GM12891 (cell line): ENCODE measurements around the gene SRL.

ENCODE experiments used
- DNase-seq: peaks from one replicate; pipeline ENCODE4 v3.0.0; 2011; ENCODE audit warnings: low spot score; ENCODE audit not compliant: insufficient read length
- FAIRE-seq: peaks from 2 replicates; lab custom pipeline; 2011; peaks lifted over from hg19 to GRCh38; lab: Jason Lieb, UNC
- PAX5 ChIP-seq: IDR thresholded peaks from 2 replicates; pipeline ENCODE4 v1.6.1; 2011; ENCODE audit warnings: low read length, moderate library complexity, mild to moderate bottlenecking; ENCODE audit not compliant: insufficient read depth, severe bottlenecking
- POLR2A ChIP-seq: IDR thresholded peaks from 2 replicates; pipeline ENCODE4 v1.6.1; 2011; ENCODE audit warnings: low read depth, low read length, control low read depth
- POLR2AphosphoS5 ChIP-seq: IDR thresholded peaks from 2 replicates; pipeline ENCODE4 v1.6.1; 2011; ENCODE audit warnings: low read depth, low read length, control low read depth
- POU2F2 ChIP-seq: IDR thresholded peaks from 2 replicates; pipeline ENCODE4 v1.6.1; 2011; ENCODE audit warnings: low read depth, mild to moderate bottlenecking, control low read depth, low read length, moderate library complexity
- SPI1 ChIP-seq: IDR thresholded peaks from 2 replicates; pipeline ENCODE4 v1.6.1; 2011; ENCODE audit warnings: low read depth, low read length, control low read depth
- TAF1 ChIP-seq: IDR thresholded peaks from 2 replicates; pipeline ENCODE4 v1.6.1; 2011; ENCODE audit warnings: low read depth, low read length, control low read depth

Gene SRL

GRCh38 chr16:4273858-4274311 lies 32.0 kb upstream of the SRL start:
- FAIRE-seq (peak; percentile 58), DNase-seq (no peak)
- TF ChIP-seq POLR2AphosphoS5, result no peak
- TF ChIP-seq TAF1, result no peak
- no peak for TF ChIP-seq POLR2A
- TF ChIP-seq PAX5, result no peak
- no peak for TF ChIP-seq SPI1
- no peak for TF ChIP-seq POU2F2

GRCh38 chr16:4272114-4272956 lies 30.5 kb upstream of the SRL start:
- FAIRE-seq (peak; percentile 81), DNase-seq (no peak)
- TF ChIP-seq PAX5 (no peak), TAF1 (0 out of 2 replicates have a peak, but pooled peaks have one; percentile 12), POU2F2 (no peak), SPI1 (peak; percentile 73)

- peak; percentile 97 for FAIRE-seq
- TF ChIP-seq POLR2AphosphoS5, result peak; percentile 71; the same call in 1 of the 2 replicates
- TF ChIP-seq TAF1, result peak; percentile 56; the same call in 1 of the 2 replicates
- TF ChIP-seq POU2F2, result 0 out of 2 replicates have a peak, but pooled peaks have one; percentile 14
- no peak for TF ChIP-seq PAX5
- no peak for TF ChIP-seq SPI1
- TF ChIP-seq POLR2A, result peak; percentile 50; the same call in 1 of the 2 replicates
- DNase-seq, result peak; percentile 88
Observed at GRCh38 chr16:4271176-4272113, 29.6 kb upstream of the SRL start.

- DNase-seq, result no peak
- FAIRE-seq, result no peak
- no peak for TF ChIP-seq PAX5
- no peak for TF ChIP-seq SPI1
- TF ChIP-seq POU2F2, result no peak
- no peak for TF ChIP-seq POLR2AphosphoS5
- no peak for TF ChIP-seq POLR2A
- no peak for TF ChIP-seq TAF1
Observed at GRCh38 chr16:4270595-4270994, 28.7 kb upstream of the SRL start.

GRCh38 chr16:4270091-4270490 lies 28.2 kb upstream of the SRL start:
- TF ChIP-seq PAX5 (no peak), POLR2A (no peak), TAF1 (no peak), POU2F2 (no peak), POLR2AphosphoS5 (no peak), SPI1 (no peak)

GRCh38 chr16:4266372-4266771 lies 24.5 kb upstream of the SRL start:
- no peak for DNase-seq
- no peak for TF ChIP-seq SPI1
- no peak for TF ChIP-seq POU2F2
- no peak for TF ChIP-seq POLR2A
- no peak for TF ChIP-seq PAX5
- TF ChIP-seq TAF1, result no peak
- TF ChIP-seq POLR2AphosphoS5, result no peak
- no peak for FAIRE-seq

More at GRCh38 chr16:4270091-4270490, 28.2 kb upstream of the SRL start:
- FAIRE-seq (no peak), DNase-seq (no peak)

- DNase-seq (no peak), FAIRE-seq (no peak)
- TF ChIP-seq POLR2A (no peak), SPI1 (no peak), POU2F2 (no peak), TAF1 (no peak), PAX5 (no peak), POLR2AphosphoS5 (no peak)
Observed at GRCh38 chr16:4265676-4266075, 23.8 kb upstream of the SRL start.

GRCh38 chr16:4264546-4264945 lies 22.7 kb upstream of the SRL start:
- TF ChIP-seq SPI1 (no peak), POU2F2 (no peak), PAX5 (no peak), TAF1 (no peak), POLR2A (no peak), POLR2AphosphoS5 (no peak)
- DNase-seq, result no peak

More at GRCh38 chr16:4264546-4264945, 22.7 kb upstream of the SRL start:
- no peak for FAIRE-seq
